ENCODE results near the gene CFAP299.

The CFAP299 gene

DNA sequence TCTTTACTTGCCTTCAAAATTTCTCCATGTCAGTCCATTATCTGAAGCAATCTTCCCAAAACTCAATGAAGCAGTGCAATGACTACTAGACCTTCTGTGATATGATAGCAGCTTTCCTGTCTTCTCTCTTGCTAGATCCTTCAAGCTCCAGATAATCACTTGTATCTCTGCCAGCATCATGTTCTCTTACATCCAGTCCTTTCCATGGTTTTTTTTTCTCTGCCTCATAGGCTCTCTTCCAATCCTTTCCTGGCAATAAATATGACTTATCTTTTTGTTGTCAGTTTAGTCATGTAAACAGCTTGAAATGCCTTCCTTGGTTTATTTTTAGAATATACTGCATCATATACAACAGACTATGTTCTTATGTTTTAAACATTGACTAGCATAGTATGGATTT is 193.5 kb downstream of the CFAP299 start:
- DNase-seq (ENCODE audit: low spot score): no peak
- TF ChIP-seq, protein P1, sequence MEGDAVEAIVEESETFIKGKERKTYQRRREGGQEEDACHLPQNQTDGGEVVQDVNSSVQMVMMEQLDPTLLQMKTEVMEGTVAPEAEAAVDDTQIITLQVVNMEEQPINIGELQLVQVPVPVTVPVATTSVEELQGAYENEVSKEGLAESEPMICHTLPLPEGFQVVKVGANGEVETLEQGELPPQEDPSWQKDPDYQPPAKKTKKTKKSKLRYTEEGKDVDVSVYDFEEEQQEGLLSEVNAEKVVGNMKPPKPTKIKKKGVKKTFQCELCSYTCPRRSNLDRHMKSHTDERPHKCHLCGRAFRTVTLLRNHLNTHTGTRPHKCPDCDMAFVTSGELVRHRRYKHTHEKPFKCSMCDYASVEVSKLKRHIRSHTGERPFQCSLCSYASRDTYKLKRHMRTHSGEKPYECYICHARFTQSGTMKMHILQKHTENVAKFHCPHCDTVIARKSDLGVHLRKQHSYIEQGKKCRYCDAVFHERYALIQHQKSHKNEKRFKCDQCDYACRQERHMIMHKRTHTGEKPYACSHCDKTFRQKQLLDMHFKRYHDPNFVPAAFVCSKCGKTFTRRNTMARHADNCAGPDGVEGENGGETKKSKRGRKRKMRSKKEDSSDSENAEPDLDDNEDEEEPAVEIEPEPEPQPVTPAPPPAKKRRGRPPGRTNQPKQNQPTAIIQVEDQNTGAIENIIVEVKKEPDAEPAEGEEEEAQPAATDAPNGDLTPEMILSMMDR (IDR thresholded peaks at IDR 0.05; ENCODE audit: poor library complexity, severe bottlenecking): no peak
- no peaks in the 10 kb centered on the region for H3K9me3 ChIP-seq (ENCODE audit: severe bottlenecking)
- no peak overlapping the region for H3K27ac ChIP-seq (ENCODE audit: poor library complexity, severe bottlenecking)
- no peaks in the 10 kb centered on the region for H3K4me1 ChIP-seq (ENCODE audit: insufficient read depth, poor library complexity, severe bottlenecking)
- H3K36me3 ChIP-seq (ENCODE audit: low read depth): no peaks in the 10 kb centered on the region
- ATAC-seq (ENCODE audit: low read depth): no peak
- no peaks in the 10 kb centered on the region for H3K27me3 ChIP-seq (ENCODE audit: insufficient read depth, poor library complexity, severe bottlenecking)
- no peak overlapping the region for H3K4me3 ChIP-seq (ENCODE audit: severe bottlenecking)

DNA sequence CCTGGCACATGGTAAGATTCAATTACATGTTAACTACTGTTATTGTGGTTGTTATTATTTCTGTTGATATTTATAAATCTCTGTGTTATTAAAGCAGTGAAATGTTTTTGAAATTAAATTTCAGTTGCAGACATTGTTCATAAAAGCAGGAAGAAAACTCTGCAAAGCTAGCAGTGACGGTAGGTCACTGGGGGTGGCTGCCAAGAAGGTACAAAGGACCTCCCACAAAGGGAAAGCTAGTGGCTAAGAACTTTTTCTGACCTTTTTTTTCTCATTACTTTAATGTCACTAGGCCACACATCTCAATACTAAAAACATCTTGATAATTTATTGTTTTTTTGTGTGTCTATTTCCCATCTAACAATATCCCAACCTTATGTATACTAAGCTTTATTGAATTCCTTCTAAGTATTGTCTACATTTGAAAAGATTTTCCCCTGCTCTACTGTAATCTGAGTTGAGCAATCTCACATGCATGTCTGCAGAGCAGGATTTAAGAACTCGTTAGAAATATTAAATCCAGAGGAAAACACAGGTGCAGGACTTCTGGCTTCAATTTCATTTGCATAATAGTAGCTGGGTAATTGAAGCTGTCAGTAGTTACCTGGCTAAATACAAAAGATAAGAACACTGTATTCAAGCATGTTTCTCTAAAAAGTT is 197.3 kb downstream of the CFAP299 start:
- H3K27me3 ChIP-seq (ENCODE audit: insufficient read depth, poor library complexity, severe bottlenecking): no peaks in the 10 kb centered on the region
- TF ChIP-seq, protein P1 (IDR thresholded peaks at IDR 0.05; ENCODE audit: poor library complexity, severe bottlenecking): no peak
- H3K27ac ChIP-seq (ENCODE audit: poor library complexity, severe bottlenecking): no peak overlapping the region
- H3K4me3 ChIP-seq (ENCODE audit: severe bottlenecking): no peak overlapping the region
- H3K36me3 ChIP-seq (ENCODE audit: low read depth): no peaks in the 10 kb centered on the region
- DNase-seq (ENCODE audit: low spot score): no peak
- H3K4me1 ChIP-seq (ENCODE audit: insufficient read depth, poor library complexity, severe bottlenecking): no peaks in the 10 kb centered on the region
- no peaks in the 10 kb centered on the region for H3K9me3 ChIP-seq (ENCODE audit: severe bottlenecking)
- no peak for ATAC-seq (ENCODE audit: low read depth)

DNA sequence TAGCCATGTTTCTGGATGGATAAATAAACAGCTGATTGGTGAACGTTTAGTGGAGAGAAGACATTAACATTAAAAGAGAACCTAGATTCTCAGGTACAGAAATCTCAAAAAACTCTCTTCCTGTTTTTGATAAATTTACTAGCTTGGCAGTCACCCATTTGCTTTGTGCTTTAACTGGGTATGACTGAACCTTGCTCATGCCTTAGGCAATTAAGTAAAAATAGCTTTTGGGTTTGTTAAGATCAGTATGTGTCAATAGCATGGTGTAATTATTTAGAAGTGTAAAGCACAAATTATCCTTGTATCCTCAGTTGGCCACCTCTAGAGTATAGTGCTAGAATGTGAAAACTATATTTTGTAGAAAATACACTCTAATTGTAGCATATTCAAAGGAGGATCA is 200.0 kb downstream of the CFAP299 start:
- TF ChIP-seq, protein P1 (IDR thresholded peaks at IDR 0.05; ENCODE audit: poor library complexity, severe bottlenecking): no peak
- Histone ChIP-seq H3K36me3 (ENCODE audit: low read depth) (no peaks in the 10 kb centered on the region), H3K27ac (ENCODE audit: poor library complexity, severe bottlenecking) (no peak overlapping the region), H3K4me1 (ENCODE audit: insufficient read depth, poor library complexity, severe bottlenecking) (peaks cover 8% of the 10 kb centered on the region), H3K27me3 (ENCODE audit: insufficient read depth, poor library complexity, severe bottlenecking) (no peaks in the 10 kb centered on the region), H3K4me3 (ENCODE audit: severe bottlenecking) (no peak overlapping the region), H3K9me3 (ENCODE audit: severe bottlenecking) (no peaks in the 10 kb centered on the region)
- ATAC-seq (ENCODE audit: low read depth): 0 out of 3 replicates have a peak, but pooled peaks have one; percentile 21
- no peak for DNase-seq (ENCODE audit: low spot score)

DNA sequence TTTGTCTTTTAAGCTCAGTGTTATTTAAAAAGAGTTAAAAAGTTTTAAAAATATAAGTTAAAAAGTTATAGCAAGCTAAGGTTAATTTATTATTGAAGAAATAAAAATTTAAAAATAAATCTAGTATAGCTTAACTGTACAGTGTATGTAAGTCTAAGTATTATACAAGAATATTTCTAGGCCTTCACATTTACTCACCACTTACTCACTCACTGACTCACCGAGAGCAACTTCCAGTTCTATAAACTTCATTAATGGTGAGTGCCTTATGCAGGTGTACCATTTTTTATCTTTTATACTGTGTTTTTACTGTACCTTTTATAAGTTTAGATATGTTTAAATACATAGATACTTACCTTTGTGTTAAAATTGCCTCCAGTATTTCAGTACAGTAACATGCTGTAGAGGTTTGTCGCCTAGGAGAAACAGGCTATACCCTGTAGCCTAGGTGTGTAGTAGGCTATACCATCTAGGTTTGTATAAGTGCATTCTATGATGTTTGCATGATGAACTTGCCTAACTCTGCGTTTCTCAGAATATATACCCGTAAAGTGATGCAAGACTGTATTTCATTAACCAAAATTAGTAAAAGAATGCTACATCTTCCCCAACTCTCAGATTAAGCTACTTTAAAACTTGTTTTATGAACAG is 202.9 kb downstream of the CFAP299 start:
- TF ChIP-seq, protein P1 (IDR thresholded peaks at IDR 0.05; ENCODE audit: poor library complexity, severe bottlenecking): no peak
- no peaks in the 10 kb centered on the region for H3K9me3 ChIP-seq (ENCODE audit: severe bottlenecking)

DNA sequence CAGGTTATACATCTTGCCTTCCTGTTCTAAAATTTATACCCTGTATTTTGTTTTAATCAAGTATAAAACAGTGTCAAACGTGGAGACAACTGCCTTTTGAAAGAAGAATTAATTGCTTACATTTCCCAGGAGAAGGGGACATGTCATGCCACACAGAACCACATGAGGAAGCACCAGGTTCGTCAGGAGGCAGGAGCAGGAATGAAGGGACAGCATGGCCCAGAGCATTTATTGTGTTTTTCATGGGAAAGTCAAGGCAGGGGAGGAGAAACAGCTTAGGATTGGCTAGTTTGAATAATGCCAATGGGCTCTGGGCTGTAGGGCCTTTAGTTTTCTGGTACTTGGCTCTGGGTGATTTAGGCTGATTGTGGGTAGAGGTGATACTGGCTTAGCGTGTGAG is 203.7 kb downstream of the CFAP299 start:
- no peaks in the 10 kb centered on the region for H3K36me3 ChIP-seq (ENCODE audit: low read depth)
- H3K27ac ChIP-seq (ENCODE audit: poor library complexity, severe bottlenecking): no peak overlapping the region
- TF ChIP-seq, protein P1 (IDR thresholded peaks at IDR 0.05; ENCODE audit: poor library complexity, severe bottlenecking): no peak
- peaks cover 8% of the 10 kb centered on the region for H3K4me1 ChIP-seq (ENCODE audit: insufficient read depth, poor library complexity, severe bottlenecking)
- H3K9me3 ChIP-seq (ENCODE audit: severe bottlenecking): no peaks in the 10 kb centered on the region
- no peak for DNase-seq (ENCODE audit: low spot score)
- no peak overlapping the region for H3K4me3 ChIP-seq (ENCODE audit: severe bottlenecking)
- no peaks in the 10 kb centered on the region for H3K27me3 ChIP-seq (ENCODE audit: insufficient read depth, poor library complexity, severe bottlenecking)
- no peak for ATAC-seq (ENCODE audit: low read depth)

More for the DNA sequence above, 202.9 kb downstream of the CFAP299 start:
- Histone ChIP-seq H3K36me3 (ENCODE audit: low read depth) (no peaks in the 10 kb centered on the region), H3K27ac (ENCODE audit: poor library complexity, severe bottlenecking) (peak overlapping the region; percentile 13), H3K4me3 (ENCODE audit: severe bottlenecking) (no peak overlapping the region), H3K4me1 (ENCODE audit: insufficient read depth, poor library complexity, severe bottlenecking) (peaks cover 8% of the 10 kb centered on the region), H3K27me3 (ENCODE audit: insufficient read depth, poor library complexity, severe bottlenecking) (no peaks in the 10 kb centered on the region)
- DNase-seq (ENCODE audit: low spot score): no peak
- peak; percentile 100 for ATAC-seq (ENCODE audit: low read depth)

Data from RWPE2 (cell line).